ENCODE measurements around the gene TRPM4.

The TRPM4 gene

GRCh38 chr19:49243726-49244125 is 86.1 kb downstream of the TRPM4 start:
- no peak for DNase-seq

- DNase-seq = no peak
Observed at GRCh38 chr19:49244256-49244655, 86.7 kb downstream of the TRPM4 start.

- peak; percentile 92 for DNase-seq
Observed at GRCh38 chr19:49247676-49248075, 90.1 kb downstream of the TRPM4 start.

GRCh38 chr19:49249933-49250332 is 92.3 kb downstream of the TRPM4 start:
- no peak for DNase-seq

GRCh38 chr19:49255674-49256073 is 98.1 kb downstream of the TRPM4 start:
- no peak for DNase-seq

GRCh38 chr19:49256691-49257090 is 99.1 kb downstream of the TRPM4 start:
- no peak for DNase-seq

Data from suppressor macrophage treated with lipopolysaccharide for 4 hours (primary cell).